Naive thymus-derived CD4-positive, alpha-beta T cell (primary cell): Measurements from ENCODE around the gene CTBS. TPM values are rescaled to one million over a fixed set of nuclear protein-coding genes. Genes with fewer than 3 reads are reported as not detected.

Source experiments
- ATAC-seq: fragments of 150-1000 bp; cut with Tn5 transposase; 2 replicates; pipeline ENCODE4 v1.10.0; 2021; ENCODE audit warnings: mild to moderate bottlenecking, moderate library complexity
- CTCF ChIA-PET: fragments of 350-600 bp; sonication (Branson Sonifier 250); formaldehyde crosslinking; loops from one replicate; lab custom pipeline; 2021; ENCODE audit warnings: antibody characterized with exemption; lab: Charles Lee
- POLR2A ChIA-PET: fragments of 350-600 bp; sonication (Branson Sonifier 250); formaldehyde crosslinking; loops from one replicate; lab custom pipeline; 2021; ENCODE audit warnings: antibody characterized with exemption, inconsistent platforms; lab: Charles Lee
- DNase-seq, 9 donors: peaks; one replicate each; pipeline versions ENCODE4 v3.0.0 to v3.0.0-alpha.2; 2020 to 2022; ENCODE audit warnings: mixed read lengths in 1 of 9
- H3K27ac ChIP-seq: one replicate; pipeline ENCODE4 v1.7.0; 2013; ENCODE audit warnings: mild to moderate bottlenecking, low read depth, low read length, moderate library complexity
- H3K27me3 ChIP-seq, 2 donors: one replicate each; pipeline ENCODE4 v1.7.0; 2013; ENCODE audit warnings: low read length in 2 of 2, mild to moderate bottlenecking in 2 of 2, moderate library complexity in 2 of 2; ENCODE audit not compliant: control insufficient read depth in 2 of 2, insufficient read depth in 2 of 2
- H3K36me3 ChIP-seq, 3 experiments: 1 replicate in 2 of 3; 2 replicates in 1 of 3; pipeline ENCODE4 v1.7.0; 2013; ENCODE audit warnings: low read length in 3 of 3, mild to moderate bottlenecking in 3 of 3, moderate library complexity in 1 of 3; ENCODE audit not compliant: insufficient read depth in 3 of 3, control insufficient read depth in 2 of 3
- H3K4me1 ChIP-seq, 2 donors: one replicate each; pipeline ENCODE4 v1.7.0; 2013; ENCODE audit warnings: low read length in 2 of 2, mild to moderate bottlenecking in 2 of 2, moderate library complexity in 1 of 2; ENCODE audit not compliant: control insufficient read depth in 2 of 2, insufficient read depth in 2 of 2
- H3K4me3 ChIP-seq: 2 replicates; pipeline ENCODE4 v1.7.0; 2013; ENCODE audit warnings: mild to moderate bottlenecking, low read length
- H3K9me3 ChIP-seq, 3 experiments: 1 replicate in 2 of 3; 2 replicates in 1 of 3; pipeline ENCODE4 v1.7.0; 2013; ENCODE audit warnings: low read length in 3 of 3; ENCODE audit not compliant: control insufficient read depth in 2 of 3
- H3K27ac Mint-ChIP-seq, 9 donors: one replicate each; pipeline ENCODE4 v1.8.0; 2020 to 2022; ENCODE audit warnings: mixed read lengths in 9 of 9, mild to moderate bottlenecking in 8 of 9, moderate library complexity in 5 of 9, inconsistent platforms in 2 of 9
- H3K27me3 Mint-ChIP-seq, 5 donors: one replicate each; pipeline ENCODE4 v1.8.0; 2021 to 2022; ENCODE audit warnings: mixed read lengths in 5 of 5, mild to moderate bottlenecking in 1 of 5
- H3K36me3 Mint-ChIP-seq, 5 donors: one replicate each; pipeline ENCODE4 v1.8.0; 2020 to 2022; ENCODE audit warnings: mixed read lengths in 5 of 5, mild to moderate bottlenecking in 3 of 5, inconsistent platforms in 1 of 5
- H3K4me1 Mint-ChIP-seq, 7 donors: one replicate each; pipeline ENCODE4 v1.8.0; 2020 to 2022; ENCODE audit warnings: mixed read lengths in 7 of 7, mild to moderate bottlenecking in 3 of 7, inconsistent platforms in 1 of 7
- H3K4me3 Mint-ChIP-seq, 10 donors: one replicate each; pipeline ENCODE4 v1.8.0; 2020 to 2022; ENCODE audit warnings: mild to moderate bottlenecking in 10 of 10, mixed read lengths in 10 of 10, moderate library complexity in 6 of 10, inconsistent platforms in 2 of 10
- H3K9me3 Mint-ChIP-seq, 11 donors: one replicate each; pipeline ENCODE4 v1.8.0; 2020 to 2022; ENCODE audit warnings: mixed read lengths in 11 of 11, mild to moderate bottlenecking in 4 of 11, inconsistent platforms in 1 of 11, moderate library complexity in 1 of 11
- intact Hi-C, 2 donors: fragments of 100-400 bp; cut with micrococcal nuclease; formaldehyde crosslinking; loops; one replicate each; pipeline ENCODE4 v1.15.1; 2023
- polyA plus RNA-seq, 2 donors: library from polyadenylated mRNA; unstranded; fragments of 300-500 nt; fragmentation: Illumina TruSeq; gene quantifications; one replicate each; pipeline ENCODE4 v1.2.3, GENCODE V29; 2021
- total RNA-seq, 6 experiments: library from RNA in 5 of 6; stranded (reverse) in 5 of 6; gene quantifications; 1 replicate in 5 of 6; 2 replicates in 1 of 6; pipeline ENCODE4 v1.2.3 and lab custom pipeline; 2021 to 2026

The CTBS gene
- total and polyA plus RNA-seq, 7 experiments from 2014 or later: 13.9 to 26.2 (median 19.0) TPM

DNA sequence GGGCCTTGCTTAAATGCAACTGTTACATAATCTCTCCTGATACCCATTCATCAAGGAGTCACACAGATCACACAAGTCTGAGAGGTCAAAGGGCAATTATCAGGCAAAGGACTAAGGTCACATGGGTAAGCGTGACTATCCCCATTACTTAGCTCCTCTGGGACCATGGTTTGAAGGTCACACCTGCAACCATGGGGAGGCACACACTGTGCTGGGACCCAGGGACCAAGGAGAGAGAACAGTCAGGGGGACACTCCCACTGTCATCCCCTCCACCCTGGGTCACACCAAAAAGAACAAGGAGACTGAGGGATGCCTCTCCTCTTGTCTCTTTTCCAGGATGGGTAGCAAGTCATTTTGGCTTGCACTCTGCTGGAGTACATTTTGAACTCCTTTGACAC lies 30.9 kb upstream of the CTBS start:
- CTCF ChIA-PET: interaction anchor here (0.6 kb wide), 1 partner anchor 660 kb away, joined by 4 read pairs; no protein-coding TSS in a partner anchor

GRCh38 chr1:84603941-84604830 lies 29.9 kb upstream of the CTBS start:
- DNase-seq (no peak), ATAC-seq (no peak)
- peaks cover 0 to 29% (median 3%) of the 10 kb centered on the region in 3 experiments for H3K9me3 ChIP-seq
- CTCF ChIA-PET: no interaction called here
- H3K4me1 ChIP-seq: no peaks in the 10 kb centered on the region
- no peaks in the 10 kb centered on the region for H3K27me3 ChIP-seq
- H3K27ac Mint-ChIP-seq: no peak overlapping the region
- H3K4me3 ChIP-seq: no peak overlapping the region
- intact Hi-C loops: no loop called here
- H3K27ac ChIP-seq: no peak overlapping the region
- H3K36me3 Mint-ChIP-seq: peaks cover 8 to 25% (median 20%) of the 10 kb centered on the region in 5 donors
- H3K9me3 Mint-ChIP-seq: peaks cover 10 to 60% (median 29%) of the 10 kb centered on the region in 11 donors
- peaks cover 0 to 5% (median 0%) of the 10 kb centered on the region in 5 donors for H3K27me3 Mint-ChIP-seq
- no peaks in the 10 kb centered on the region for H3K36me3 ChIP-seq
- no peak overlapping the region for H3K4me3 Mint-ChIP-seq
- POLR2A ChIA-PET: no interaction called here
- H3K4me1 Mint-ChIP-seq: peaks cover 0 to 7% (median 1%) of the 10 kb centered on the region in 7 donors

More for the DNA sequence above, 30.9 kb upstream of the CTBS start:
- no peak overlapping the region for H3K4me3 Mint-ChIP-seq
- POLR2A ChIA-PET: no interaction called here
- no peaks in the 10 kb centered on the region for H3K27me3 ChIP-seq
- ATAC-seq (no peak), DNase-seq (no peak)
- H3K27me3 Mint-ChIP-seq: peaks cover 0 to 5% (median 0%) of the 10 kb centered on the region in 5 donors
- peaks cover 0 to 29% (median 3%) of the 10 kb centered on the region in 3 experiments for H3K9me3 ChIP-seq
- no peaks in the 10 kb centered on the region for H3K4me1 Mint-ChIP-seq
- H3K9me3 Mint-ChIP-seq: peaks cover 10 to 60% (median 29%) of the 10 kb centered on the region in 11 donors
- peaks cover 8 to 25% (median 20%) of the 10 kb centered on the region in 5 donors for H3K36me3 Mint-ChIP-seq
- no peak overlapping the region for H3K27ac ChIP-seq
- no peaks in the 10 kb centered on the region for H3K36me3 ChIP-seq
- no peaks in the 10 kb centered on the region for H3K4me1 ChIP-seq
- intact Hi-C loops: no loop called here
- H3K4me3 ChIP-seq: no peak overlapping the region
- H3K27ac Mint-ChIP-seq: no peak overlapping the region

GRCh38 chr1:84603223-84603622 lies 29.0 kb upstream of the CTBS start:
- Histone ChIP-seq H3K36me3 (no peaks in the 10 kb centered on the region), H3K9me3 (peaks cover 0 to 29% (median 3%) of the 10 kb centered on the region in 3 experiments), H3K27me3 (no peaks in the 10 kb centered on the region), H3K4me3 (no peak overlapping the region), H3K4me1 (no peaks in the 10 kb centered on the region), H3K27ac (no peak overlapping the region)
- Mint-ChIP-seq H3K9me3 (peaks cover 10 to 60% (median 29%) of the 10 kb centered on the region in 11 donors), H3K27me3 (peaks cover 0 to 5% (median 0%) of the 10 kb centered on the region in 5 donors), H3K4me1 (peaks cover 0 to 11% (median 1%) of the 10 kb centered on the region in 7 donors), H3K36me3 (peaks cover 8 to 25% (median 20%) of the 10 kb centered on the region in 5 donors), H3K27ac (peak overlapping the region in 2 of 9 donors; percentile 38 to 50), H3K4me3 (no peak overlapping the region)
- no peak for ATAC-seq
- intact Hi-C loops: no loop called here
- DNase-seq: no peak
- CTCF ChIA-PET: no interaction called here
- POLR2A ChIA-PET: no interaction called here

- Histone ChIP-seq H3K27ac (no peak overlapping the region), H3K27me3 (no peaks in the 10 kb centered on the region), H3K9me3 (peaks cover 0 to 20% (median 2%) of the 10 kb centered on the region in 3 experiments), H3K4me3 (no peak overlapping the region), H3K4me1 (no peaks in the 10 kb centered on the region), H3K36me3 (no peaks in the 10 kb centered on the region)
- H3K4me3 Mint-ChIP-seq: no peak overlapping the region
- DNase-seq (no peak), ATAC-seq (no peak)
- CTCF ChIA-PET: no interaction called here
- H3K9me3 Mint-ChIP-seq: peaks cover under 1 to 37% (median 16%) of the 10 kb centered on the region in 11 donors
- POLR2A ChIA-PET: interaction anchor here (0.6 to 1.2 kb wide), 2 partner anchors 27 to 106 kb away, joined by 3 to 5 read pairs; no protein-coding TSS in a partner anchor
- no peak overlapping the region for H3K27ac Mint-ChIP-seq
- no peaks in the 10 kb centered on the region for H3K27me3 Mint-ChIP-seq
- H3K36me3 Mint-ChIP-seq: peaks cover under 1 to 16% (median 11%) of the 10 kb centered on the region in 5 donors
- peaks cover 0 to 11% (median 1%) of the 10 kb centered on the region in 7 donors for H3K4me1 Mint-ChIP-seq
- intact Hi-C loops: no loop called here
Observed at GRCh38 chr1:84600796-84601195, 26.6 kb upstream of the CTBS start.

GRCh38 chr1:84598846-84599741 lies 24.9 kb upstream of the CTBS start:
- H3K4me1 Mint-ChIP-seq: peaks cover 0 to 11% (median 1%) of the 10 kb centered on the region in 7 donors

GRCh38 chr1:84598418-84598817 lies 24.2 kb upstream of the CTBS start:
- H3K4me1 Mint-ChIP-seq: peaks cover 0 to 11% (median 1%) of the 10 kb centered on the region in 7 donors
- H3K27ac Mint-ChIP-seq: no peak overlapping the region
- no peaks in the 10 kb centered on the region for H3K36me3 ChIP-seq
- no peaks in the 10 kb centered on the region for H3K4me1 ChIP-seq
- H3K9me3 ChIP-seq: no peaks in the 10 kb centered on the region
- intact Hi-C loops: no loop called here
- ATAC-seq: no peak
- H3K9me3 Mint-ChIP-seq: peaks cover 0 to 17% (median 3%) of the 10 kb centered on the region in 11 donors
- POLR2A ChIA-PET: no interaction called here
- H3K27me3 ChIP-seq: no peaks in the 10 kb centered on the region
- peaks cover 0 to 2% (median 0%) of the 10 kb centered on the region in 5 donors for H3K27me3 Mint-ChIP-seq
- no peak overlapping the region for H3K4me3 Mint-ChIP-seq
- CTCF ChIA-PET: no interaction called here
- no peak overlapping the region for H3K4me3 ChIP-seq
- peaks cover 0 to 7% (median 4%) of the 10 kb centered on the region in 5 donors for H3K36me3 Mint-ChIP-seq
- H3K27ac ChIP-seq: no peak overlapping the region
- DNase-seq: no peak

More at GRCh38 chr1:84598846-84599741, 24.9 kb upstream of the CTBS start:
- peak overlapping the region in 2 of 9 donors; percentile 10 to 60 for H3K27ac Mint-ChIP-seq
- no peaks in the 10 kb centered on the region for H3K27me3 ChIP-seq
- ATAC-seq (no peak), DNase-seq (no peak)
- POLR2A ChIA-PET: no interaction called here
- H3K9me3 Mint-ChIP-seq: peaks cover 0 to 23% (median 6%) of the 10 kb centered on the region in 11 donors
- no peak overlapping the region for H3K4me3 ChIP-seq
- intact Hi-C loops: no loop called here
- H3K27me3 Mint-ChIP-seq: no peaks in the 10 kb centered on the region
- H3K27ac ChIP-seq: no peak overlapping the region
- CTCF ChIA-PET: no interaction called here
- H3K9me3 ChIP-seq: peaks cover 0 to 3% (median 0%) of the 10 kb centered on the region in 3 experiments
- H3K4me3 Mint-ChIP-seq: peak overlapping the region in 1 of 10 donors; percentile 2
- H3K36me3 Mint-ChIP-seq: peaks cover 0 to 7% (median 5%) of the 10 kb centered on the region in 5 donors
- no peaks in the 10 kb centered on the region for H3K36me3 ChIP-seq
- no peaks in the 10 kb centered on the region for H3K4me1 ChIP-seq
